Activated CD8-positive, alpha-beta memory T cell treated with anti-CD3 and anti-CD28 coated beads, Interleukin-2, amount 50 U/mL, for 4 hours (primary cell): ENCODE results near the gene STK38.
"Not testable (repeated sequence)": the region's sequence is repeated elsewhere in the genome, so short reads cannot be mapped to it uniquely, and the experiment has no call there.

Experiments used
- DNase-seq: peaks from one replicate; pipeline ENCODE4 v3.0.0-alpha.2; 2020

Gene STK38

GRCh38 chr6:36546920-36547645 is at the start of gene STK38:
Gene STK38, minus strand, starts transcription at chr6:36547479. Its CDS starts 7,277 bp downstream, at chr6:36540202.
- peak; percentile 93 for DNase-seq

GRCh38 chr6:36596356-36596755 is 49.1 kb upstream of the STK38 start:
- no peak for DNase-seq

- no peak for DNase-seq
Measured at GRCh38 chr6:36594816-36595643, 47.8 kb upstream of the STK38 start.

DNA sequence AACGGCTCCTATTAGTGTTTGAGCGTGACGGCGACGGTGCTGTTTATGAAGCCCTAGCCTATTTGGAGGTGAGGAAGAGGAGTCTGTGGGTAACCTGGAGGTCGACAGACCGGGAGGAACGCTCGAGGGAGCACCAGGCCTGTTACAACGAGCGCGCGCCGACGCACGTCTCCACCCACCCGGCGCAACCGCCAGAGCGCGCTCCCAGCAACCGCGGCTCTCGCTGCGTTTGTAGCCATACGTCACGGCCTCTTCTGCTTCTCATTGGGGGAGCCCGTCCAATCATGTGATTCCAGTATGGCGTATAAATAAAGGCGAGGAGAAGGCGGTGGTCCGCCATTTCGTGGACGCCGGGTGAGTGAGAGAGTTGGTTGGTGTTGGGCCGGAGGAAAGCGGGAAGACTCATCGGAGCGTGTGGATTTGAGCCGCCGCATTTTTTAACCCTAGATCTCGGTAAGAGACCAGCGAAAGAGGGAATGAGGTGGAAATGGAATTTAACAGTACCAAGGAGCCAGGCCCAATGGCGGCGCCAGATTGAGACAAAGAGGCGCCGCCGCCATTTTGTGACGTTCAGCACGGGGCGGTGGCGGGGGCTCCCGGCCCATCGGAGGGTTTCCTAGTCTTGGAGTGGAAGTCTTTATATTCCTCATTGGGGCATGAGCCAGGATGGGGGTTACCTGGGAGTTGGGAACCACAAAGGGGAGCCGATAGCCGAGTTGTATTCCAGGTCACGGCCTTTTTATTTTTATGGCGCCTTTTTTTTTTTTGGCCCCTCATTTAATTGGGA is 46.9 kb upstream of the STK38 start, which contains the start of gene SRSF3:
TSS of gene SRSF3 (plus strand) at position 334 of the 787 bp plus-strand sequence. CDS start 2,401 bp downstream, outside the sequence.
- peak; percentile 93 for DNase-seq

GRCh38 chr6:36593569-36594028 is 46.3 kb upstream of the STK38 start:
- DNase-seq: peak; percentile 32

DNA sequence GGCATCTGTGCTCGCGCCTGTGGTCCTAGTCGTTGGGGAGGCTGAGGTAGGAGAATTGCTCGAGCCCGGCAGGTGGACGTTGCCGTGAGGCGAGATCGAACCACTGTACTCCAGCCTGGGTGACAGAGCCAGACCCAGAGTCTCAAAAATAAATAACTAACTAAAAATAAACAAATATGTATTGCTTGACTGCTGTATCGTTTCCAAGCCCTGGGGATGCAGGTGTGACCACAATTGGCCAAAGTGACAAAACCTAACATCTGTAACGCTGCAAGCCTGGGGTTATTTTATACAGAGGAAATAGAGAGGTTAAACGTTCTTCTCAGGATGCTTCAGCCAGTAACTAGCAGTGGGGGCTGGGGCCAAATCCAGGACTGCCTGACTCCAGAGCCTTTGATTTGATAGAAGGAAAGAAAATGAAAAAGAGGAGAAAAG is 45.0 kb upstream of the STK38 start:
- no peak for DNase-seq

- no peak for DNase-seq
Measured at GRCh38 chr6:36590237-36590636, 43.0 kb upstream of the STK38 start.

GRCh38 chr6:36589025-36589400 is 41.7 kb upstream of the STK38 start:
- DNase-seq: not testable (repeated sequence)

DNA sequence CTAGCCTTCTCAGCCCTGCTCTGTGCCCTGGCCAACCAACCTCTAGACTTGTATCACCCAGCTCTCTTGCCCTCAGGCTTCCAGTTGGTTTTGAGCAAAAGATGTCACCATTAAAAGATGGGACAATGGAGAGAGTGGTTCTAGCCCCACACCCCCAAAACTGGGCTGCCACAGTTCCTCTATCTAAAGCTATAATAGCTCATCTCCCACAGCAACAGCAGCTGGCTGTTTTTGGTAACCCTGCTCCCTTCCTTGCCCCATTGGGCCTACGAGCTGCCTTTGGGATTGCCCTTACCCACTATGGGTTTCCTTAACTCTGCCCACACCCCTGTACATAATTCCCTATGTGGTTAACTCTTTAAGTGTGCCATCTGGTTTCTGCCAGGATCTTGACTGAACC is 39.3 kb upstream of the STK38 start:
- no peak for DNase-seq

DNA sequence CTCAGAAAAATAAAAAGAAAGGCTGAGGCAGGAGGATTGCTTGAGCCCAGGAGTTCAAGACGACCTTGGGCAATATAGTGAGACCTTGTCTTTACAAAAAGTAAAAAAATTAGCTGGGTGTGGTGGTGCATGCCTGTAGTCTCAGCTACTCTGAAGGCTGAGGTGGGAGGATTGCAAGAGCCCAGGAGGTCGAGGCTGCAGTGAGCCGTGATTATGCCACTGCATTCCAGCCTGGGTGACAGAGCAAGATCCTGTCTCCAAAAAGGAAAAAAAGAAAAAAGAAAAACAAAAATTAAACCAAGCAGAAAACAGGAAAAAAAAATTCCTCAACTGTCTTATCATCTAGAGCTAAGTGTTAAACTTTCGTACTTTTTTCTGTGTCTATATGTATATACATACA is 34.4 kb upstream of the STK38 start:
- no peak for DNase-seq

DNA sequence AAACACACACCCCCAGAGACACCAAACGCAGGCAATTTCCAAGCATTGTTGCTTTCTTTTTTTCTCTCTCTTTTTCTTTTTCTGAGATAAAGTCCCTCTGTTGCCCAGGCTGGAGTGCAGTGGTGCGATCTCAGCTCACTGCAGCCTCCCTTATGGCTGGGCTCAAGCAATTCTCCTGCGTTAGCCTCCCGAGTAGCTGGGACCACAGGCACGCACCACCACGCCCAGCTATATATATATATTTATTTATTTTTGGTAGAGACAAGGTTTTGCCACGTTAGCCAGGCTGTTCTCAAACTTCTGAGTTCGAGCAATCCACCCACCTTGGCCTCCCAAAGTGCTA is 32.9 kb upstream of the STK38 start:
- no peak for DNase-seq

- no peak for DNase-seq
Measured at GRCh38 chr6:36578431-36578830, 31.2 kb upstream of the STK38 start.

GRCh38 chr6:36578030-36578429 is 30.8 kb upstream of the STK38 start:
- DNase-seq: no peak

DNA sequence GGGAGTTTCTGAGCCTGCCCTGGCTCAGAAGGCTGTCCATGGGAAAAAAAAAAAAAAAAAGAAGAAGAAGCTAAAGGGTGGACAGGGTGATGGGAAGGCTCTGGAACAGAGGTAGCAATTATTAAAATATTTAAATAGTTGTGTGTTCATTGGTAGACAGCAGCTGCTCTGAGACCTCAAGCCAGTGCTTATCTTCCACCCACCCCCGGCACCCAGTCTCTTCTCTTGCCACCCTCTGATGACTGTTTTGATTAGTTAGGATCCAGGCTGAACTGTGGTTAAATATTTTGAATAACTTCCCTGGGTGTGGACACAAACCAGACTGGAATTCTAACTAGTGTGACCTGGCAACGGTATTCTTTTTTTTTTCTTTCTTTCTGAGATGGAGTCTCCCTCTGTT is 30.0 kb upstream of the STK38 start:
- no peak for DNase-seq

DNA sequence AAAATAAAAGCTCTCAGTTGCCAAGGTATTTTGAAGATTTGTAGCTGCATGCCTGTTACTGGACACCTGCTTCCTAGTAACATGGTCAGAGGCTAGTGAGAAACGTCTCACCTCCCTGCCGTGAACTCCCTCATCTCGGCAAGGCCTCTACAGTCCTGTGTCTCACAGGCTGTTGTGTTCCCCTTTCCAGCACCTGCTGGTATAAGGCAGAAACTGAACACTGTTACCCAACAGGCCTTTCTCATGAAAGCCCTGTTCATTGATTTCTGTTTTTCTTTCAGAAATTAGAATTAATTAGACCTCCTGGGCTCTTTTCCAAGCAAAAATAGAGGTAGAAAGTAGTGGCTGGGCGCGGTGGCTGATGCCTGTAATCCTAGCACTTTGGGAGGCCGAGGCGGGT is 29.3 kb upstream of the STK38 start:
- no peak for DNase-seq

GRCh38 chr6:36574679-36575078 is 27.4 kb upstream of the STK38 start:
- no peak for DNase-seq

DNA sequence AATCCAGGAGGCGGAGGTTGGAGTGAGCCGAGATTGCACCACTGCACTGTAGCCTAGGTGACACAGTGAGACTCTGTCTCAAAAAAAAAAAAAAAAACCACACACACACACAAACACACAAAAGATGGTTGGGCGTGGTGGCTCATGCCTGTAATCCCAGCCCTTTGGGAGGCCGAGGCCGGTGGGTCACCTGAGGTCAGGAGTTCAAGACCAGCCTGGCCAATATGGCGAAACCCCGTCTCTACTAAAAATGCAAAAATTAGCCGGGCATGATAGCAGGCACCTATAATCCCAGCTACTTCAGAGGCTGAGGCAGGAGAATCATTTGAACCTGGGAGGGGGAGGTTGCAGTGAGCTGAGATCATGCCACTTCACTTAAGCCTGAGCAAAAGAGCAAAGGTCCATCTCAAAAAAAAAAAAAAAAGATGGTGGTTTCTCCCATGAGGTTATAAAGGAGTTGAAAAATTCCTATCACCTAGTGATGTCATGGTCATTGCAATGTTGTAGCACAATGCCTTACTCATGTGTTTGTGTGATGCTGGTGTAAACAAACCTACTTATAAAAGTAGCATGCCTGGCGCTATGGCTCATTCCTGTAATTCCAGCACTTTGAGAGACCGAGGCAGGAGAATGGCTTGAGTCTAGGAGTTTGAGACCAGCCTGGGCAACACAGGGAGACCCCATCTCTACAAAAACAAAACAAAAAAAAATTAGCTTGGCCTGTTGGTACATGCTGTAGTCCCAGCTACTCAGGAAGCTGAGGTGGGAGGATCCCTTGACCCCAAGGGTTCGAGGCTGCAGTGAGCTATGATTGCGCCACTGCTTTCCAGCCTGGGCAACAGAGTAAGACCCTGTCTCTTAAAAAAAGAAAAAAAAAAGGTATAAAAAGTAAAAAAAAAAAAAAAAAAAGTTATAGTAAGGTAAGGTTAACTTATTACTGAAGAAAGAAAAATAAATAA is 25.4 kb upstream of the STK38 start:
- DNase-seq: not testable (repeated sequence)

DNA sequence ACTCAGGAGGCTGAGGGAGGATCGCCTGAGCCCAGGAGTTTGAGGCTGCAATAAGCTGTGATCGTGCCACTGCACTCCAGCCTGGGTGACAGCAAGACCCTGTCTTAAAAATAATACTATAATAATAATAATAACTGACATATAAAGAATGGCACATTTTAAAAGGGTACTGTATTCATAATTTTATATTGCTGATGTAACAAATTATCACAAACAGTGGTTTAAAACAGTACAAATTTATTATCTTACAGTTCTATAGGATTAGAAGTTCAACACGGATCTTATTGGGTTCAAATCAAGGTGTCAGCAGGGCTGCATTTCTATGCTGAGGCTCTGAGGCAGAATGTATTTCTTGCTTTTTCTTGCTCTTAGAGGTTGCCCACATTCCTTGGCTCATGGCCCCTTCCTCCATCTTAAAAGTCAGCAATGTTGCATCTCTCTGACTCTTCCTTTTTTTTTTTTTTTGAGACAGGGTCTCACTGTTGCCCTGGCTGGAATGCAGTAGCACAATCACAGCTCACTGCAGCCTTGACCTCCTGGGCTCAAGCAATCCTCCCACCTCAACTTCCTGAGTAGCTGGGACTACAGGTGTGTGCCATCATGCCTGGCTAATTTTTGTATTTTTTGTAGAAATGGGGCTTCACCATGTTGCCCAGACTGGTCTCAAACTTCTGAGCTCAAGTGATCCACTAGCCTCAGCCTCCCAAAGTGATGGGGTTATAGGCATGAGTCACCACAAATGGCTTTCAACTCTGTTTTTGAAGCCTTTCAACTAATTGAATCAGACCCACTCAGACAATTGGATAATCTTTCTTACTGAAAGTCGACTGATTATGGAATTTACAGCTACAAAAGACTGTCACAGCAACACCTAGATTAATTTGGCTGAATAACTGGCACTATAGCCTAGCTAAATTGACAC is 24.1 kb upstream of the STK38 start:
- DNase-seq: no peak

- no peak for DNase-seq
Measured at GRCh38 chr6:36570264-36570663, 23.0 kb upstream of the STK38 start.

GRCh38 chr6:36566418-36566905 is 19.2 kb upstream of the STK38 start:
- no peak for DNase-seq

DNA sequence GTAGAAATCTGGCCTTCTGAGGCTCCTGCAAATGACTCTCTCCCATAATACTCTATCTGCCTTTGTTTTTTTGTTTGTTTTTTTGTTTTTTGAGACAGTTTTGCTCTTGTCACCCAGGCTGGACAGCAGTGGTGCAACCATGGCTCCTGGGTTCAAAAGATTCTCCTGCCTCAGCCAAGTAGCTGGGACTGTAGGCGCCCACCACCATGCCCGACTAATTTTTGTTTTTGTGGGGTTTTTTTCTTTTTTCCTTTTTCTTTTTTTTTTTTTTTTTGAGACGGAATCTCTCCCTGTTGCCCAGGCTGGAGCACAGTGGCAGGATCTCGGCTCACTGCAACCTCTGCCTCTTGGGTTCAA is 16.6 kb upstream of the STK38 start:
- no peak for DNase-seq
